GF-D8 (cell line): ENCODE data around the gene ATIC.

Experiments
- DNase-seq: peaks from one replicate; lab custom pipeline; 2025; lab: John Stamatoyannopoulos, UW

ATIC gene

GRCh38 chr2:215361211-215361875 is 49.5 kb downstream of the ATIC start:
- DNase-seq, result no peak

- no peak for DNase-seq
Observed at GRCh38 chr2:215361876-215362561, 50.2 kb downstream of the ATIC start.

- DNase-seq, result no peak
Observed at GRCh38 chr2:215362562-215362904, 50.7 kb downstream of the ATIC start.

- DNase-seq, result no peak
Observed at GRCh38 chr2:215363039-215363438, 51.2 kb downstream of the ATIC start.

GRCh38 chr2:215363461-215364156 is 51.8 kb downstream of the ATIC start:
- no peak for DNase-seq

GRCh38 chr2:215364157-215365155 is 52.6 kb downstream of the ATIC start:
- no peak for DNase-seq

- DNase-seq, result no peak
Observed at GRCh38 chr2:215365184-215365658, 53.4 kb downstream of the ATIC start.

GRCh38 chr2:215366440-215367032 is 54.7 kb downstream of the ATIC start:
- no peak for DNase-seq

GRCh38 chr2:215367662-215368492 is 56.0 kb downstream of the ATIC start:
- no peak for DNase-seq

- no peak for DNase-seq
Observed at GRCh38 chr2:215368493-215368809, 56.6 kb downstream of the ATIC start.

- no peak for DNase-seq
Observed at GRCh38 chr2:215369181-215369760, 57.4 kb downstream of the ATIC start.

GRCh38 chr2:215370112-215370965 is 58.5 kb downstream of the ATIC start:
- no peak for DNase-seq

GRCh38 chr2:215371915-215372897 is 60.3 kb downstream of the ATIC start:
- DNase-seq, result no peak

GRCh38 chr2:215372968-215373649 is 61.2 kb downstream of the ATIC start:
- no peak for DNase-seq

GRCh38 chr2:215374002-215374401 is 62.1 kb downstream of the ATIC start:
- DNase-seq, result no peak

GRCh38 chr2:215374642-215375466 is 63.0 kb downstream of the ATIC start:
- DNase-seq, result no peak

- DNase-seq, result no peak
Observed at GRCh38 chr2:215375467-215375830, 63.6 kb downstream of the ATIC start.
